GM19397 (cell line): ENCODE results near the gene SCTR.

Experiments
- ATAC-seq: cut with Tn5 transposase; IDR thresholded peaks from one replicate; pipeline ENCODE4 v1.9.1; 2021; ENCODE audit warnings: mild to moderate bottlenecking, moderate library complexity; ENCODE audit not compliant: unreplicated experiment

The SCTR gene

DNA sequence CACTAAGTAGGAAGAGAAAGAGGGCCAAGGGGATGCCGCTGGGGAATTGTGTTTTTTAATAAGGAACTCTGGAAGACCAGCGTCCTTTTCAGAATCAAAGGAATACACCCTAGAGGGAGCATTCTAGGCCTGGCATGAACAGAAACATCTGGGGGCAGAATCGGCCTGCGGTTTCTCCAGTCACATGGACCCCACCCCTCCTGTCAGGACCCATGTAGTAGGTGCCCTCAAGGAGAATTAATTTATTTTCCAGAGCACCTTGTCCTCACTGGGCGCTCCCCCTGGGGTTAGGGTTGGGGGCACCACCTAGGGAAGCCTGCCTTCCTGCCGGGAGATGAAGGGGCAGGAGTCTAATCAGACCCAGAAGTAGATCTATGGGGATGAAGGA lies 48.4 kb downstream of the SCTR start:
- no peak for ATAC-seq

DNA sequence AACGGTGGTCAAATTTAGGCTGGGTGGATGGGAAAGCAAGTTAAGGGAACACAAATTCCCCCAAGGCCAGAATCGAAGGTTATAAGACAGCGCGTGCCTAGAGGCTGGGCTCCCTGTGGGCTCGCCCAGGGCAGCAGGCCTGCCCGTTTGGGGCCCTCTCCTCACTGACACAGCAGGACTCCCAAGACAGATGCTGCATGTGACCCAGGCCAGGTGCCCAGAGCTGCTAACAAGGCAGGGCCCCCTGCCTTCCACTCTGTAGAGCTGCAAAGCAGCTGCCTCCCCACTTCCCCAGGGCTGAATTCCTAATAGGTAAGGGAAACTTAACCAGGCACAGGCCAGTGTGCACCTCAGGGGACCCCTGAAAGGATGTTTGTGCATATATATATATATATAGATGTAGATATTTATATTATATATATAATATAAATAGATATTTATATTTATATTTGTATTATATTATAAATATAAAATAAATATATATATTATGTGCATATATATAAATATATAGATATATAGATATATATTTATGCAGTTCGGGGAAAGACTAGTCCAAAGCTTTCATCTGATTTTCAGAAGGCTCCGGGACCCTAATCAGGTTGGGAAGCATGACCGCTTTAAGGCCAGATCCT lies 48.9 kb downstream of the SCTR start:
- ATAC-seq: no peak

DNA sequence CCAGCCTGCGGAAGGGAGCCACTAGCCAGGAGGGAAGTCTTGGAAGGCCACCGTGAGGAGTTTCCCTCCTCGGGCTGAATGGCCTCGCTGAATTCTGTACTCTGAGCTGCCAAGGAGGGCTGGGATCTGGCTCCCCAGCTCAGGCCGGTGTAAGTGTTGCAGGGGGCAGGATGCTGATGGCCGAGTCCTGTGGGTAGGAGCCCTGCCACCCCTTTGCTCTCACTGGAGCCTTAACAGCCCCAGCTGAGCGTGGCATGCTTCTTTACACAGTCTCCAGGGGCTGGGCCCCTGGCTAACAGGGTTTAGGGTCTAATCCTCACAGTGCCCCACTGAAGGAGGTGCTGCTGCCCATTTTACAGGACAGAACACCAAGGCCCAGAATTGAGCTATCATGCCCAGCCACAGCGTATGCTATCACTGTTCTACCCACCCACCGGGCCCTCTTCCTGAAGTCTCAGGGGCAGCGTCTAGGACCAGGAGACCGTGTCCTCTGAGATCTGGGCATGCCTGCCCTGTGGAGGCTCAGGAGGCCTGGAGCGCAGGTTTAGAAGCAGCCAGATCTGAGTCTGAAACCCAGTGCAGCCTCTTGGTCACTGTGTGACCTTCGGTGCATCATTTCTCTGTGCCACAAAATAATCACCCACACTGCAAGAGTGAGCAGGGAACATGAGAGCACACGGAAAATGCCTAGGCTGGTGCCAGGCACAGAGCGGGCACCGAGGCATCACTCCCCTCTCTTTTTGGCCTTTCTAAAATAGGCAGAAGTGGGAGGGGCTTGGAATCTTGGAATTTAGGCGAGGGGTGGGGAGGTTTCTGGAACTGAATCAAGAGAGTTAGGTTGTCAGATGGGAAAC lies 49.7 kb downstream of the SCTR start:
- ATAC-seq: no peak

DNA sequence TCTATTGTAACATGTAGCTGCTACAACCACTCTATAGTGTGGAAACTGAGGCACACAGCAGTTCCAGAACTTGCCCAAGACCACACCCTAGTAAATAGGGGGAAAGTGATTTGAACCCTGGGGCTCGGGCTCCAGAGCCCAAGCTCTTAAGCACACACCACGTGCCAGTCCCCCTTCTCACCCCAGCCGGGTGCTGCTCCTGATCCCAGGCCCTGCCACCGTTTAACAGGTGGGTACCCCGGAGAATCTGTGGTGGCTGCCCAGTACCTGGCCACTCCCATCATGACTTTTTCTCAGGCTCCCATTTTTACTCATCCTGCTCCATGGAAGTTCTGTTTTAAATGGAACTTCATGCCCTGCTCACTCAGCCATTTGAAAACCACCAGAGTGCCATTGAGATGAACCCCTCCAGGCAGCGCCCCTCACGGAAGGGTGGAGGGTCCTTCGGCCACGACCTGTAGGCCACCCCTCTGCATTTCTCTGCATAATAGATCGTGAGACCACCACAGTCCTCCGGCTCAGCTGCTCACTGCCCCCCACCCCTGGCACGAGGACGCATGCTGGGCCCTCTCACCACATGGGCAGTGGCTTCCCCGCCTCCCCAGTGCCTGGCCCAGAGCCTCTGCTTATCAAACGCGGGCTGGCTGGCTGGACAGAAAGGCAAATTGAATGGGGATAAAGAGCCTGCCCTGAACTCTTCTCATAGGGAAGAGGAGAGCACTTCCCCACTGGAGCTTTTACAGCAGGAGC lies 50.5 kb downstream of the SCTR start:
- no peak for ATAC-seq

DNA sequence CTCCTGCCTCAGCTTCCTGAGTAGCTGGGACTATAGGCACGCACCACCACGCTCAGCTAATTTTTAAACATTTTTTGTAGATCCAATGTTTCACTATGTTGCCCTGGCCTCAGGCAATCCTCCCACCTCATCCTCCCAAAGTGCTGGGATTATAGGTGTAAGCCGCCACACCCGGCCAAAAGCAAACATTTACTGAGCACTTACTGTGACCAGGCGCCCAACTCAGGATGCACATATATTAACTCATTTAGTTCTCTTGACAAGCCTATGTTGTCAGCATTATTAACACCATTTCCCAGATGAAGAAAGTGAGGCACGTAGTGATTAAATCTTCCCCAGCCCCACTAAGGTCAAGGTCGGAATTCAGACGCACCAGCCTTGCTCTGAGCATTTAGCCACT lies 51.5 kb downstream of the SCTR start:
- no peak for ATAC-seq

DNA sequence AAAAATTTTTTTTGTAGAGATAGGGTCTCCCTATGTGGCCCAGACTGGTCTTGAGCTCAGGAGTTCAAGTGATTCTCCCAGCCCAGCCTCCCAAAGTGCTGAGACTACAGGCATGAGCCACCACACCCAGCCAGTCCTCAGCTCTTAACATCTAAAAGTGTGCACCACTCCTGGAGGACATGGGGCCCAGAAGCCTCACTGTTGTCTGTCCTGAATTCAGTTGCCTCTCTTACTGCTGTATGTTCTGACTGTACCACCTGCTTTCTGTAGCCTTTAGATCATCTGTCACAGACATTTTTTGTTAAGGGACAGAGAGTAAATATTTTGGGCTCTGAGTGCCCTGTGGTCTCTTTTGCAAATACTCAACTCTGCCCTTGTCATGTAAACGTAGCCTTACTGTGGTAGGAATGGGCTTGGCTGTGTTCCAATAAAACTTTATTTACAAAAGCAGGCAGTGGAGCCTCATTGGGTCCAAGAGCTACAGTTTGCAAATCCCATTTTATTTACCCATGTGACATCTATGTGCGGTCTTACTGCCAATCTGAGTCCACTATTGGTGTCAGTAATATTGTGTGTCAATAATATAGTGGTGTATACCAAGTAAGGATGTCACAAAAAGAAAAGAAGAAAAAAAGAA lies 54.5 kb downstream of the SCTR start:
- ATAC-seq: no peak

DNA sequence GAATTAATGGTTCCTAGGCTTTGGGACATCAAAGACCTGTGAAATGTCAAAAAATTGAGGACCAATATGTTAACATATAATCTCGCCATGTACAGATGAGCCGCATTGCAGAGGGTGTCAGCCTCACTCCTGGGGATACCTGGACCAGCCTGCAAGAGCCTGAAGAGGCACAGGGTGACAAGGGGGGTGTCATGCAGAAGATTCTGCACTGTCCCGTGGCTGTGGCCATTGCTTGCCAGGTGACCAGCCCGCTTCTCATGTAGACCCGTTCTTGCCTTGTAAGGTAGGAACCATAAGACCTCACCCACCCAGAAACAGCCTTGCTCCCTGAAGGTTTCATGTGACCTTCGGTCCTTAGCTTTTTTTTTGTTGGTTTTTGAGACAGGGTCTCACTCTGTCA lies 55.2 kb downstream of the SCTR start:
- ATAC-seq: no peak

DNA sequence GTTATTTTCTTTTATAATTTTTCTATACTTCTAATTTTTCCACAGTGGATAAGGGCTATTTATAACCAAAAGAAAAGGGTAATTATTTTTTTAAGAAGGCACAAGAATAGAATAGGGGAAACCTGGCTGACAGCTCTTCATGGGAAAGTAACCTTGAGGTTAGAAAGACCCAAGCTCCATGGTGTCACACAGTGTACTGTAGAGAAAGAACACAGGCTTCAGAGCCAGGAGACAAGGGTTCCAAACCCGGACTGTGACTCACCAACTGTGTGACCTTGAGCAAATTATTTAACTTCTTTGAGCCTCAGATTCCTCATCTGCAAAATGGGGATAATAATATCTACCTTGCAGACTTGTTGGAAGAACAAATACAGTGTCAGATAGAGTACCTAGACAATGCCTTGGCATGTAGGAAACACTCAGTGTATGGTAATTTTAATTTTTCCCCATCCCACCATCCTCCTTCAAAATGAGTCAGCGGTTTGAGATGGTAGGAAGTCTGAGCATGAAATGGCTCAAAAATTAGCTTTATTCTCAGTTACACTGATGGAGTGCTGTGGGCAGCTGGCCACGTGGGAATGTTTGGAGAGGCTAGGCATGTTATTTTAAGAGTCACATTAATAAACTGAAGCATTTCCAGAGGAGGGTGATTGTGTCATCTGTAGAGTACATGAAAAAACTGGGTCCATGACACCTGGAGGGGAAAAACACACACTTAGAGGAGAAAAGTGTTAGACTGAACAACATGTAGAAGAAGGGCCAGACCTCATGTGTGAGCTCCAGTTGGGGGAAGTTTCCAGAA lies 55.9 kb downstream of the SCTR start:
- ATAC-seq: no peak

DNA sequence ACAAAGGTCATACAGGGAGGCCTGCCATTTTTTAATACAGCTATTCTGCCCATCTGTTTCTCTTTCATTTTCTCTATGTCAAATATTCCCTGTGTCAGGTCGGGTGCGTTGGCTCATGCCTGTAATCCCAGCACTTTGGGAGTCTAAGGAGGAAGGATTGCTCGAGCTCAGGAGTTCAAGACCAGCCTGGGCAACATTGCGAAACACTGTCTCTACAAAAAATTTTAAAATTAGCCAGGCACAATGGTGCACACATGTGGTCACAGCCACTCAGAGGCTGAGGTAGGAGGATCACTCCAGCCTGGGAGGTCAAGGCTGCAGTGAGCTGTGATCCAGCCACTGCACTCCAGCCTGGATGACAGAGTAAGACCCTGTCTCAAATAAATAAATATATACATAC lies 57.9 kb downstream of the SCTR start:
- ATAC-seq: no peak

DNA sequence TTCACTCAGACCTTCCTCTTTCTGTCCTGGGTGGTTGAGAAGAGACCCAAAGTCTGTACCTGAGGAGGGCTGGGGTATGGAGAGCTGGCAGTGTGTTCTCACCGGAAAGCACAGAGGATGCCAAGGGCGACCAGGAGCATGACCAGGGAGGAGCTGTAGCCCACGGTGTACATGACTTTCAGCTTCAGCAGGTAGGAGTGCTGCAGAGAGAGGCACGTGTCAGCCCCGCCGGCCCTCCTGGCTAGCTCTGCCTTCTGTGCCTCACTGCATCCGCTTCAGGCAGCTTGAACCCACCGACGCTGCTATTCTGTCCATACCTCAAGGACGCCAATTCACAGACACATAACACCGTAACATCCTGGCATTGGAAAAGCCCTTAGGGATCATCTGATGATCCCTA lies 58.6 kb downstream of the SCTR start:
- ATAC-seq: no peak

DNA sequence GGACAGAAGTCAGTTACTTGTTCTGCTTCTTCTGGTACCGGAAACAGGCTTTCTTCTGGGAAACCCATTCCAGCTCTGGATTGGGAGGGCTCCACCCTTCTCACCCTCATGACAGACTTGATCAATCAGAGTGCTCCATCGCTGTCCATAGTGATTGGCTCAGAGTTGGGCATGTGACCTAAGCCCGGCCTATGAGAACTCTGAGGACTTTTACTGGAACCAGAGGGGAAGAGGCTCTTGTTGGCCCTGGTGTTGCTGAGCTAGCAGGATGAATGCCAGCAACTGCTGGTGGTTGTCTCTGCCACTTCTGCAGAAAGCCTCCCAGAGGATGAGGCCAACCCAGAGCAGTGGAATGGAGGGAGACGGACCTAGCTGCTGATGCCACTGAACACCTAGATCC lies 59.3 kb downstream of the SCTR start:
- no peak for ATAC-seq

DNA sequence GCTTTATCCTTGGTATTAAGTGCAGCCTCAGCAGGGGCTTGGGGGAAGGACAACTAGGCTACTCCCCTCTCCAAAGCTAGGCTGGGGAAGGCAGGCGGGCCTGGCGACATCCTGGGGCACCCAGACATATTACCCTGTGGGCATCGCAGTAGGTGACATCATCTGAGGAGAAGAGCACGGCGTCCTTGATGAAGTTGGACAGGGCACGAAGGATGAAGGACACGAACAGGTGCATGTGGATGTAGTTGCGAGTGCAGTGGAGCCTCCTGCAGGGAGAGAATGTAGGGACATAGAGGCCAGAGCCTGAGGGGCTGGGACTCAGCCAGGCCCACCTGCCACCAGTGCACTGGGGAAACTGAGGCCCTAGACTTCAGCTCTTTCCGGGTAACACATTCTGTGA lies 60.3 kb downstream of the SCTR start:
- no peak for ATAC-seq

DNA sequence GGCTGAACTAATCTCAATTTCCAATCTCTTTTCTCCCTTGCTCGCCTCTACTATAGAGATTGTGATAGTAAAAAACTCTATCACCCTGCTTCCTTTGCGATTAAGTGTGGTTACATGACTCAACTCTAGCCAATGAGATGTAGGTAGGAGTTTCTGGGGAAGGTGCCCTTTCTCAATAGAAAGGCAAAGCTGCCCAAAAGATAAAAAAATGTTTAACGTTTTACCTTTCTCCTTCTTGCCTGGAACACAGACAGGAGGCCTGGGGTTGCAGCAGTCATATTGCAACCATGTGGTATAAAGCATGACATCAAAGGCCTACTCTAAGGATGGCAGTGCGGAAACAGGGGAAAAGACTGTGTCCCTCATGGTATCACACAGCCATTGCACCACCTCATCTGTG lies 61.1 kb downstream of the SCTR start:
- ATAC-seq: no peak

DNA sequence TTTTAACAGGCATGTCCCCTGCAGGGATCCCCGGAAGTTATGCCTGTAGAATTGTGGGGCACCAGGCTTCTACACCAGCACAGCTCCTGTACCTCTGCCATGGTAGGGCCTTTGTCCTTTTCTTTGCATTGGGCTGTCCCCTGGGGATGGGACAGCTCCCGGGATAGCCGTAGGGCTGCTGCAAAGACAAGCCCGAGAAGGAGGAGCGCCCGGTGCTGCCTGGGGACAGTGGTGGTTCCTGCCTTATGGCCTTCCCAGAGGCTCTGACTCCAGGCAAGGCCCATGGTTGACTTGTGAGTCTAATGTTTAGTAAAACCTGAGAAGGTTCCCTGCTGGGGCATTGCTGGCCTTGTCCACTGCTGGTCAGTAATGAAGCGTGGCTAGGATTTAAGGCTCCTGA lies 61.7 kb downstream of the SCTR start:
- no peak for ATAC-seq

DNA sequence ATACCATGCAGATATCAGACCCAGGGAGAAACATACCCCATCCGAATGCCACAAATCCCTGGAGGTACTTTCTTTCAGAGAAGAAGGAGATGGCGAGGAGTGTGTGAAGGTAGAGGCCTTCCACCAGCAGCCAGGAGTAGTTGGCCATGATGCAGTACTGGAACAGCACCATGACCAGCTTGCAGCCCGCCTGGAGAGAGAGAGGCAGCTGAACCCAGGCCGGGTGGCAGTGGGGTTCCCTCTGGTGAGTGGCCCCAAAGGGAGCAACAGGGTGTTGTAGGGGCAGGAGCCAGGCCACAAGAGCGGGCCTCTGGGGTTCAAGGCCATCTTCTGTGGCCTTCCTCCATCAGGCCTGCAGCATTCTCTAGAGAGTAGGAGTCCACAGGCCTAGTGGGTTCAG lies 62.5 kb downstream of the SCTR start:
- ATAC-seq: no peak

DNA sequence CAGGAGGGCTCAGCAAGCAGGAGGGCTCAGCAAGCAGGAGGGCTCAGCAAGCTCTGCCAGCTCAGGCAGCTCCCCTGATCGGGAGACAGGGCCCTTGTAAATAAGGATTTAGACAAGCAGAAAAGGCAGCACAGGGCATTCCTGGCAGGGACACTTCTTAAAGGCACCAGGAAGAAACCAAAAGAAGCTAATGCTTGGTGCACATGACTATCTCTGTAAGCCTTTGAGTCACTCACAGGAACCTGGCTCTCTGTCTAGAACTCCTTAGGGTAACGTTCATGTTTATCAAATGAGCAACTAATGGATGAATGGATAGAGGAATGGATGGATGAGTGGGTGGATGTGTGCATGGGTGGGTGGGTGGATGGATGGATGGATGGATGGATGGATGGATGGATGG lies 64.2 kb downstream of the SCTR start:
- no peak for ATAC-seq

DNA sequence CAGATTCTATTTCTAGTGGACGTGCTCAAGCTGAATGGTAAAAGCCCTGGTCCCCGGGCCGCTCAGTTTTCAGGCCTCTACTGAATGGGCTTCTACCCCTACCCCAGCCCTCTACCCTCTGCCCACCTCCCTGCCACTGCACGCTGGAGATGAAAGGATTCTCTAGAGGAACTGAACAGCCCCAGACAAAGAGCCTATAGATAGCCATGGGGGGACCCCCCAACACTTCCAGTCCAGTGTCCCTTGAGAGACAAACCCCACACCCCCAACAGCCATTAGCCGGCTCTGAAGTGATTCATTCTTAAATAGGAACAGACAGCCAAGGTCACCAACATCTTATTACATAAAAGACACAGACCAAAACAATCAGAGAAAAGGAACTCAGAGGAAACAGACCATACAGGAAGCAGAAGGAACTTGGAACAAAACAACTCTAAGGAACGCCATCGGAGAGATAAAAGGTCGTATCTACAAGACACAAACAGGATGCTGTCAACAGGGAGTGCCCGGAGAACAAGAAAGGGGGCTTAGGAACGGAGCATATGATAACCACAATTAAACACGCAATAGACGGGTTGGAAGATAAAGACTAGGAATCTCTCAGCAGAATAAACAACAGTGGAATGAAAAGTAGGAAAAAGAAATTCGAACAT lies 69.1 kb downstream of the SCTR start:
- ATAC-seq: peak; percentile 53

DNA sequence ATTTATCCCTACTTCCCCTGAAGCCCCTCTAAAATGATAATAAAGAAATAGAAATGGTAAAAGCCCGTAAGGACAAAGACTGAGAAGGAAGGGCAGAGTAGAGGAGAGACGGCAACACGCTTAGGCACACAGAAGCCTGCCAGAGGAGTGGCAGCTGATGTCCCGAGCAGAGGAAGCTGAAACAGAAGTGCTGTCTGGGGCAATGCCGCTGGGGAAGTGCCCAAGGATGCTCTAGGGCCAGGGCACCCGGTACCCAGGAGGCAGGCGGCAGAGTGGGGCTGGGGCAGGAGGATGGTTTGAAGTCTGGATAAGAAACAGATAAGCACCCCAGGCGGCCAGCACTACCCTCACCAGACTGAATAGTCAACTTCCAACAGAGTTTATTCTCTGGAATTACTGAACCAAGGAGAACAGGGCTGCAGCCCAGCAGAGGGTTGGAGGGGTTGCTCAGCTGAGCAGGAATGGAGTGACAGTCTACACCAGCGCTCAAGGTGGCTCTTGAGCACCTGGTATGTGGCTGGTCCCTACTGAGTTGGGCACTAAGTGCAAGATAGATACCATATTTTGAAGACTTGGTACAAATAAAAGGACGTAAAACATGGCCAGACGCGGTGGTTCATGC lies 70.2 kb downstream of the SCTR start:
- no peak for ATAC-seq

DNA sequence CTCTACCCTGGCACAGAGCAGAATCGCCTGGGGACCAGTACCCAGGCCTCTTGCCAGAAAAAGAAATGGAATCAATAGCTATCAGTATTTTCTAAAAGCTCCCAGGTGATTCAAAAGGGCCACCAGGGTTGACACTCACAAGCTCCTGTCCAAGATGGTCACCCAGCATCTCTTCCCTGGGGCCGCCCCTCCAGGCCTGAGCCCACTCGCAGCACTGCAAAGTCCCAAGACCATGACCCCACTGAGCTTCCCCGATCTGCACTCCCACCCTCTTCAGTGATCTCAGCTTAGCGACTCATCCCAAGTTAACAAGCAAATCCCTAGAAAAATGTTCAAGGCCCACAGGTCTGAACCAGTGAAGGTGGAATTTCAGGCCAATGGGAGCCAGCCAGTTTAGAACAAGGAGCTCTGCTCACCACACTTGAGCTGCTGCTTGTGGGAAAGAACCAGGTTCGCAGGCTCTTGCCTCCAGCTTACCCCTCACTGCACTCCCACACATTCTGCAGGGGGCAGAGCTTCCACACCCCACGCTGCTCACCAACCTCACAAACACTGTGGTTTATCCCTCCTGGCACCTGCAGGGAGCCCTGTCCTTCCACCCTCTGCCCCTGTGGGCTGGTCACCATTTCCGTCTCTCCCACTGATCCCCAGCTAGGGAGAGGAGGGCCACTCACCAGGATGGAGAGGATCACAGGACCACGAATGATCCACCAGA lies 72.8 kb downstream of the SCTR start:
- ATAC-seq: no peak
